AG09309 (cell line): ENCODE data around the gene TTI1.

Experiments used
- DNase-seq: peaks from one replicate; pipeline ENCODE4 v3.0.0-alpha.2; 2010; ENCODE audit warnings: low read depth
- H3K4me3 ChIP-seq: 2 replicates; pipeline ENCODE4 v1.5.1; 2011; ENCODE audit warnings: mild to moderate bottlenecking, low read depth, low read length, moderate library complexity; ENCODE audit not compliant: control insufficient read depth
- CTCF ChIP-seq: IDR thresholded peaks from 2 replicates; pipeline ENCODE4 v1.5.1; 2011; ENCODE audit warnings: mild to moderate bottlenecking, low read depth, low read length, inconsistent platforms; ENCODE audit not compliant: insufficient read depth, control insufficient read depth; ENCODE audit errors: missing control alignments

TTI1 gene

GRCh38 chr20:37980383-37980782, 52.9 kb downstream of the TTI1 start:
- no peak overlapping the region for H3K4me3 ChIP-seq
- no peak for DNase-seq
- TF ChIP-seq CTCF: no peak

GRCh38 chr20:37979021-37979985, 54.0 kb downstream of the TTI1 start:
- no peak for DNase-seq
- no peak for TF ChIP-seq CTCF

GRCh38 chr20:37977786-37978185, 55.5 kb downstream of the TTI1 start:
- TF ChIP-seq CTCF: no peak
- no peak overlapping the region for H3K4me3 ChIP-seq

More at GRCh38 chr20:37979021-37979985, 54.0 kb downstream of the TTI1 start:
- H3K4me3 ChIP-seq: no peak overlapping the region

GRCh38 chr20:37977338-37977737, 55.9 kb downstream of the TTI1 start:
- no peak for DNase-seq
- no peak overlapping the region for H3K4me3 ChIP-seq
- no peak for TF ChIP-seq CTCF

More at GRCh38 chr20:37977786-37978185, 55.5 kb downstream of the TTI1 start:
- DNase-seq: no peak

GRCh38 chr20:37976887-37977286, 56.4 kb downstream of the TTI1 start:
- TF ChIP-seq CTCF: no peak
- H3K4me3 ChIP-seq: no peak overlapping the region
- no peak for DNase-seq

- no peak for DNase-seq
Observed at GRCh38 chr20:37973059-37973910, 60.0 kb downstream of the TTI1 start.

More at GRCh38 chr20:37973059-37973910, 60.0 kb downstream of the TTI1 start:
- no peak overlapping the region for H3K4me3 ChIP-seq
- no peak for TF ChIP-seq CTCF
